ENCODE results near the gene TMOD1.

Gene TMOD1

GRCh38 chr9:97504381-97505216 is 3.1 kb downstream of the TMOD1 start:
- H3K4me3 ChIP-seq (replicated peaks; ENCODE audit: low read depth, low read length), result no peak overlapping the region
- H3K27me3 ChIP-seq (replicated peaks; ENCODE audit: control insufficient read depth, insufficient read depth, low read length), result no peaks in the 10 kb centered on the region
- no peak for TF ChIP-seq CTCF (IDR thresholded peaks at IDR 0.05; ENCODE audit: insufficient read depth, low read length, poor library complexity, severe bottlenecking)
- DNase-seq (ENCODE audit: extremely low read depth, insufficient read length), result no peak
- H3K36me3 ChIP-seq (ENCODE audit: control insufficient read depth, insufficient read depth, low read length), result no peaks in the 10 kb centered on the region

GRCh38 chr9:97505845-97506244 is 4.4 kb downstream of the TMOD1 start:
- no peaks in the 10 kb centered on the region for H3K36me3 ChIP-seq (ENCODE audit: control insufficient read depth, insufficient read depth, low read length)
- no peak overlapping the region for H3K4me3 ChIP-seq (replicated peaks; ENCODE audit: low read depth, low read length)
- TF ChIP-seq CTCF (IDR thresholded peaks at IDR 0.05; ENCODE audit: insufficient read depth, low read length, poor library complexity, severe bottlenecking), result no peak
- H3K27me3 ChIP-seq (replicated peaks; ENCODE audit: control insufficient read depth, insufficient read depth, low read length), result no peaks in the 10 kb centered on the region
- DNase-seq (ENCODE audit: extremely low read depth, insufficient read length), result no peak

- no peak for DNase-seq (ENCODE audit: extremely low read depth, insufficient read length)
- no peak overlapping the region for H3K4me3 ChIP-seq (replicated peaks; ENCODE audit: low read depth, low read length)
- H3K27me3 ChIP-seq (replicated peaks; ENCODE audit: control insufficient read depth, insufficient read depth, low read length), result no peaks in the 10 kb centered on the region
- no peak for TF ChIP-seq CTCF (IDR thresholded peaks at IDR 0.05; ENCODE audit: insufficient read depth, low read length, poor library complexity, severe bottlenecking)
- no peaks in the 10 kb centered on the region for H3K36me3 ChIP-seq (ENCODE audit: control insufficient read depth, insufficient read depth, low read length)
These were observed 4.8 kb downstream of the TMOD1 start for GRCh38 chr9:97506306-97506705.

- Histone ChIP-seq H3K36me3 (ENCODE audit: control insufficient read depth, insufficient read depth, low read length) (no peaks in the 10 kb centered on the region), H3K4me3 (replicated peaks; ENCODE audit: low read depth, low read length) (no peak overlapping the region), H3K27me3 (replicated peaks; ENCODE audit: control insufficient read depth, insufficient read depth, low read length) (no peaks in the 10 kb centered on the region)
- TF ChIP-seq CTCF (IDR thresholded peaks at IDR 0.05; ENCODE audit: insufficient read depth, low read length, poor library complexity, severe bottlenecking), result no peak
- no peak for DNase-seq (ENCODE audit: extremely low read depth, insufficient read length)
These were observed 5.3 kb downstream of the TMOD1 start for GRCh38 chr9:97506787-97507186.

GRCh38 chr9:97507428-97507984 is 6.0 kb downstream of the TMOD1 start:
- TF ChIP-seq CTCF (IDR thresholded peaks at IDR 0.05; ENCODE audit: insufficient read depth, low read length, poor library complexity, severe bottlenecking), result no peak
- H3K36me3 ChIP-seq (ENCODE audit: control insufficient read depth, insufficient read depth, low read length), result no peaks in the 10 kb centered on the region
- no peaks in the 10 kb centered on the region for H3K27me3 ChIP-seq (replicated peaks; ENCODE audit: control insufficient read depth, insufficient read depth, low read length)
- no peak overlapping the region for H3K4me3 ChIP-seq (replicated peaks; ENCODE audit: low read depth, low read length)
- DNase-seq (ENCODE audit: extremely low read depth, insufficient read length), result no peak

Measured in GM06990 (cell line).